OCI-LY1 (cell line): ENCODE results near the gene SYT3.

Experiments
- H2AFZ ChIP-seq: fragments of 200-600 bp; sonication (generic), shearing (Covaris generic); 2 replicates; pipeline ENCODE4 v1.6.0; 2014; ENCODE audit warnings: antibody characterized with exemption, mild to moderate bottlenecking, low read length
- H3F3A ChIP-seq: fragments of 200-600 bp; sonication (generic), shearing (Covaris generic); 2 replicates; pipeline ENCODE4 v1.6.0; 2014; ENCODE audit warnings: mild to moderate bottlenecking, antibody characterized with exemption, low read length, moderate library complexity; ENCODE audit not compliant: insufficient read depth
- H3K27ac ChIP-seq: fragments of 200-600 bp; sonication (generic); 2 replicates; pipeline ENCODE4 v1.5.1; 2014; ENCODE audit warnings: low read length, mixed run types, mild to moderate bottlenecking, low read depth; ENCODE audit not compliant: poor library complexity, severe bottlenecking
- H3K27me3 ChIP-seq: fragments of 200-600 bp; sonication (generic); 2 replicates; pipeline ENCODE4 v1.6.0; 2014; ENCODE audit warnings: antibody characterized with exemption, mild to moderate bottlenecking, low read length, moderate library complexity; ENCODE audit not compliant: insufficient read depth
- H3K36me3 ChIP-seq: fragments of 200-600 bp; sonication (generic); 2 replicates; pipeline ENCODE4 v1.6.1; 2014; ENCODE audit warnings: mild to moderate bottlenecking, antibody characterized with exemption, low read length, moderate library complexity, mixed read lengths; ENCODE audit not compliant: insufficient read depth
- H3K4me1 ChIP-seq: fragments of 200-600 bp; sonication (generic); 2 replicates; pipeline ENCODE4 v1.5.1; 2014; ENCODE audit warnings: mild to moderate bottlenecking, low read length, moderate library complexity; ENCODE audit not compliant: insufficient read depth, severe bottlenecking
- H3K4me2 ChIP-seq: fragments of 200-600 bp; sonication (generic), shearing (Covaris generic); 2 replicates; pipeline ENCODE4 v1.6.1; 2014; ENCODE audit warnings: low read length
- H3K4me3 ChIP-seq: fragments of 200-600 bp; sonication (generic); 2 replicates; pipeline ENCODE4 v1.5.1; 2014; ENCODE audit warnings: low read length, low read depth, mild to moderate bottlenecking, mixed read lengths; ENCODE audit not compliant: poor library complexity, severe bottlenecking
- H3K79me2 ChIP-seq: fragments of 200-600 bp; shearing (Covaris generic); 2 replicates; pipeline ENCODE4 v1.6.1; 2016; ENCODE audit warnings: mixed run types, low read length, mixed read lengths; ENCODE audit not compliant: insufficient read depth
- H3K9ac ChIP-seq: fragments of 200-600 bp; sonication (generic), shearing (Covaris generic); 2 replicates; pipeline ENCODE4 v1.6.1; 2014; ENCODE audit warnings: mild to moderate bottlenecking, low read length, mixed read lengths
- H3K9me2 ChIP-seq: fragments of 200-600 bp; sonication (generic), shearing (Covaris generic); 2 replicates; pipeline ENCODE4 v1.6.1; 2014; ENCODE audit warnings: low read depth, mild to moderate bottlenecking, low read length, mixed read lengths
- H3K9me3 ChIP-seq: fragments of 200-600 bp; shearing (Covaris generic); 2 replicates; pipeline ENCODE4 v1.6.1; 2014; ENCODE audit warnings: low read length, mixed read lengths
- H4K20me1 ChIP-seq: fragments of 200-600 bp; sonication (generic), shearing (Covaris generic); 2 replicates; pipeline ENCODE4 v1.6.0; 2016; ENCODE audit warnings: mild to moderate bottlenecking, low read length; ENCODE audit not compliant: insufficient read depth
- CTCF ChIP-seq: fragments of 200-600 bp; sonication (generic), shearing (Covaris generic); IDR thresholded peaks from 2 replicates; pipeline ENCODE4 v1.5.1; 2017; ENCODE audit warnings: mild to moderate bottlenecking, antibody characterized with exemption, low read length, moderate library complexity, mixed read lengths
- EZH2 ChIP-seq: fragments of 200-600 bp; sonication (generic), shearing (Covaris generic); IDR thresholded peaks from 2 replicates; pipeline ENCODE4 v1.8.0; 2017; ENCODE audit warnings: borderline replicate concordance, mixed run types, mild to moderate bottlenecking, antibody characterized with exemption, low read length, moderate library complexity, mixed read lengths

The SYT3 gene

GRCh38 chr19:50679177-50680125 is 39.8 kb upstream of the SYT3 start:
- TF ChIP-seq EZH2 = no peak
- no peak for TF ChIP-seq CTCF
- H4K20me1 ChIP-seq = no peaks in the 10 kb centered on the region
- H3K36me3 ChIP-seq = no peaks in the 10 kb centered on the region
- no peaks in the 10 kb centered on the region for H3K9me2 ChIP-seq
- H3K4me1 ChIP-seq = no peaks in the 10 kb centered on the region
- no peak overlapping the region for H2AFZ ChIP-seq
- H3K27me3 ChIP-seq = no peaks in the 10 kb centered on the region
- no peak overlapping the region for H3K27ac ChIP-seq
- H3K79me2 ChIP-seq = no peaks in the 10 kb centered on the region
- no peaks in the 10 kb centered on the region for H3K9me3 ChIP-seq
- no peak overlapping the region for H3K9ac ChIP-seq
- no peaks in the 10 kb centered on the region for H3F3A ChIP-seq
- H3K4me2 ChIP-seq = no peak overlapping the region
- H3K4me3 ChIP-seq = no peak overlapping the region

- Histone ChIP-seq H3K27ac (no peak overlapping the region), H3K9me2 (no peaks in the 10 kb centered on the region), H3K9me3 (no peaks in the 10 kb centered on the region), H3K4me3 (no peak overlapping the region), H3K9ac (no peak overlapping the region), H3K4me2 (no peak overlapping the region), H3K27me3 (no peaks in the 10 kb centered on the region), H3F3A (no peaks in the 10 kb centered on the region), H3K4me1 (no peaks in the 10 kb centered on the region), H3K79me2 (no peaks in the 10 kb centered on the region), H2AFZ (no peak overlapping the region), H3K36me3 (no peaks in the 10 kb centered on the region), H4K20me1 (no peaks in the 10 kb centered on the region)
- TF ChIP-seq EZH2 (no peak), CTCF (no peak)
Observed at GRCh38 chr19:50678323-50678722, 38.6 kb upstream of the SYT3 start.

GRCh38 chr19:50677636-50678035 is 38.0 kb upstream of the SYT3 start:
- Histone ChIP-seq H3K4me1 (no peaks in the 10 kb centered on the region), H3K4me2 (no peak overlapping the region), H3K9ac (no peak overlapping the region), H3K9me2 (no peaks in the 10 kb centered on the region), H3K27ac (no peak overlapping the region), H3K4me3 (no peak overlapping the region), H3K79me2 (no peaks in the 10 kb centered on the region), H2AFZ (no peak overlapping the region), H4K20me1 (no peaks in the 10 kb centered on the region), H3K36me3 (no peaks in the 10 kb centered on the region), H3K27me3 (no peaks in the 10 kb centered on the region), H3F3A (no peaks in the 10 kb centered on the region), H3K9me3 (no peaks in the 10 kb centered on the region)
- TF ChIP-seq EZH2 = no peak
- no peak for TF ChIP-seq CTCF
